B cell (primary cell): ENCODE results near the gene NFATC1.

Experiments used
- CTCF ChIP-seq: fragments of 200-600 bp; IDR thresholded peaks from one replicate; pipeline ENCODE4 v1.8.0; 2022; ENCODE audit warnings: antibody characterized with exemption, mild to moderate bottlenecking
- EZH2 ChIP-seq: IDR thresholded peaks from 2 replicates; pipeline ENCODE4 v1.6.1; 2012; ENCODE audit warnings: borderline replicate concordance, low read depth, mild to moderate bottlenecking, moderate library complexity, low read length; ENCODE audit not compliant: insufficient read depth, poor library complexity, severe bottlenecking

DNA sequence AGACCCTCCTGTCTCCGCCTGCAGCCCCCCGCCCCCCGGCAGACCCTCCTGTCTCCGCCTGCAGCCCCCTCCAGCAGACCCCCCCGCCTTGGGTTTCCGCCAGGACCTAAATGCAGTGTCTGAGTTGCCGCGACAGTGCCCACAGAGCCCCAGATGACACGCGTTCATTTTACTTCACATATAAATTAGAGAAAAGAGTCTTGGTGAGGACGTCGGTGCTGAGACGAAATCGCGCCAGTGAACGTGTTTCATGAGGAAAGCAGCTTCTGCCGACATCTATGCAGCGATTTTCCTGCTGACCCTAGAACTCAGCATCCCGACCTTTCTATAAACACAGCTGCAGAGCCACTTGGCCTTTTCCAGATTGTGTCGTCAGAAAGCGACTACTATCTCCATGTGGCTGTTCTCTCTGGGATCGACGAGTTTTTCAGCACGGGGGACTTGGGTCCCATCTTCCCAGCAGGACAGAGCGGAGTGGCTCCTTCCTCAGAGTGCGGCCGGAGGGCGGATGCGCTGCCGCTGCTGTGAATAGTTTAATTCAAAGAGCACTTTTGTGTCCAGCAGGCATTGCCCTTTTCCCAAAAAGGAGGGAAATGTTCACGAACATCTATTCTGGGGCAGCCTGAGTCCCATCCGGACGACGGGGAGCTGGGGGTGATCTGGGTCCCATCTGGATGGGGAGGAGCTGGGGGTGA lies 136.7 kb downstream of the NFATC1 start:
- TF ChIP-seq CTCF (no peak), EZH2 (no peak)
